Measurements from ENCODE around the gene GOT2.
A peak's percentile ranks its signal among the peaks of the same experiment; 100 is the strongest.
"Not testable (repeated sequence)": the region's sequence is repeated elsewhere in the genome, so short reads cannot be mapped to it uniquely, and the experiment has no call there.

GOT2 gene

DNA sequence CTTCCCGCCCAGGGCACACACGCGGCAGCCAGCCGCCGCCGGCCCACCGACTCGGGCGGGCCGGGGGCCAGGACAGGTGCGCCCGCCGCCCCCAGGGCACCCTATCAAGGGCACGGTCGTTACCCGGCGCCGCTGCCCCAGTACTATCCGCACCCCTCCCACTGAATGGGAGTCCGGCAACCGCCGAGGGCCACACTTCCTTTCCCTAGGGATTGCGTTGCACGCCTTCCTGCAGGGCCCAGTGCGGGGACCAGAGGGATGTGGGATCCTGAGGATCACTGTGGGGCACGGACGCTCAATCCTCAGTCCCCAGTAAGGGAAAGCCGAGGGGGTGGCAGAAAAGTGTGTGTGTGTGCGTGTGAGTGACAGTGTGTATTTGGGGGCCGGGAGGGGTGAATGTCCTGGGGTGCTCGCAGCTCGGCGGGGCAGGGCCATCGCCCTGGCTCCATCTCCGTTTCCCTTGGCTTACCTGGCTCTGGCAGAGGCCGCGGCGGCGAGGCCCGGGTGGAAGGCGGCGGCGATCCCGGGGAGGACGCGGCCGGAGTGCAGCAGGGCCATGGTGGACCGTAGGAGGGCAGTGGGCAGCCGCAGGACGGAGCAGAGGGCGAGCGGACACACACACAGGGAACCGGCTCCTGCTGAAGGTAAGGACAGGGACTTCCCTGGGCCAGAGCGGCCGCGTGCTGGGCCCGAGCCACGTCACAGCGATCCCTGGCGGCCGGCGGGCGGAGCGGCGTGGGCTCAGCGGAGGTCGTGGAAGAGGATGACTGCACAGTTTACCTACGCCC lies at the start of gene GOT2:
TSS of gene GOT2 (minus strand) at position 646 of the 788 bp plus-strand sequence. CDS start at position 558, 88 bp downstream.
- TF ChIP-seq, protein P1, sequence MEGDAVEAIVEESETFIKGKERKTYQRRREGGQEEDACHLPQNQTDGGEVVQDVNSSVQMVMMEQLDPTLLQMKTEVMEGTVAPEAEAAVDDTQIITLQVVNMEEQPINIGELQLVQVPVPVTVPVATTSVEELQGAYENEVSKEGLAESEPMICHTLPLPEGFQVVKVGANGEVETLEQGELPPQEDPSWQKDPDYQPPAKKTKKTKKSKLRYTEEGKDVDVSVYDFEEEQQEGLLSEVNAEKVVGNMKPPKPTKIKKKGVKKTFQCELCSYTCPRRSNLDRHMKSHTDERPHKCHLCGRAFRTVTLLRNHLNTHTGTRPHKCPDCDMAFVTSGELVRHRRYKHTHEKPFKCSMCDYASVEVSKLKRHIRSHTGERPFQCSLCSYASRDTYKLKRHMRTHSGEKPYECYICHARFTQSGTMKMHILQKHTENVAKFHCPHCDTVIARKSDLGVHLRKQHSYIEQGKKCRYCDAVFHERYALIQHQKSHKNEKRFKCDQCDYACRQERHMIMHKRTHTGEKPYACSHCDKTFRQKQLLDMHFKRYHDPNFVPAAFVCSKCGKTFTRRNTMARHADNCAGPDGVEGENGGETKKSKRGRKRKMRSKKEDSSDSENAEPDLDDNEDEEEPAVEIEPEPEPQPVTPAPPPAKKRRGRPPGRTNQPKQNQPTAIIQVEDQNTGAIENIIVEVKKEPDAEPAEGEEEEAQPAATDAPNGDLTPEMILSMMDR (IDR thresholded peaks at IDR 0.05) = peak; percentile 96
- TF ChIP-seq ZFX (IDR thresholded peaks at IDR 0.05; ENCODE audit: borderline replicate concordance) = no peak
- H3K27ac ChIP-seq = peak within 1 kb of the TSS; percentile 64

DNA sequence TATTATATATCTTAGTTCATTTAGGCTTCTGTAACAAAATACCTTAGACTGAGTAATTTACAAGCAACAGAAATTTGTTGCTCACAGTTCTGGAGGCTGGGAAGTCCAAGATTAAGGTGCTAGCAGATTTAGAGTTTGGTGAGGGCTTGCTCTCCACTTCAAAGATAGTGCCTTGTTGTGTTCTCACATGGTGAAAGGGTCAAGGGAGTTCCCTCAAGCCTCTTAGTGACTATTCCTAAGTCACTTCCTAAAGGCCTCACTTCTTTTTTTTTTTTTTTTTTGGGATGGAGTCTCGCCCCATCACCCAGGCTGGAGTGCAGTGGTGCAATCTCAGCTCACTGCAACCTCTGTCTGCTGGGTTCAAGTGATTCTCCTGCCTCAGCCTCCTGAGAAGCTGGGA lies 45.2 kb upstream of the GOT2 start:
- H3K27ac ChIP-seq = not testable (repeated sequence)

DNA sequence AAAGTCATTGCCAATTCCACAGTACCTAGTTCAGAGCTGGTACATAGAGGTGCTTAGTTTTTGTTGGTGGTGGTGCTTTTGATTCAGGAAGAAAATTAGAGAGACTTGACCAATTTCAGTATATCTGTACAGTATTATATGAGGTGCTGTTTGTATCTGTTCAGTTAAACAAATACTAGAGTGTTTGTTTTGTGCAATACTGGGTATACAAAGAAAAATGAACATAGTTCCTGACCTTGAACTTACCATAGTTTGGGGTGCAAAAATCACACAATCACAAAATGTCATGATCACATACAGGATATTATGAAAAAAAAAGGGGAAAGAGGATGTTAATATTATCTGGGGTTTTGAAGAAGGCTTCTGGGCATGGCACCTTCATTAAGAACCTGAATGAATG lies 39.8 kb upstream of the GOT2 start:
- no peak overlapping the region for H3K27ac ChIP-seq
- TF ChIP-seq ZFX (IDR thresholded peaks at IDR 0.05; ENCODE audit: borderline replicate concordance) = no peak
- TF ChIP-seq, protein P1 (IDR thresholded peaks at IDR 0.05) = no peak

DNA sequence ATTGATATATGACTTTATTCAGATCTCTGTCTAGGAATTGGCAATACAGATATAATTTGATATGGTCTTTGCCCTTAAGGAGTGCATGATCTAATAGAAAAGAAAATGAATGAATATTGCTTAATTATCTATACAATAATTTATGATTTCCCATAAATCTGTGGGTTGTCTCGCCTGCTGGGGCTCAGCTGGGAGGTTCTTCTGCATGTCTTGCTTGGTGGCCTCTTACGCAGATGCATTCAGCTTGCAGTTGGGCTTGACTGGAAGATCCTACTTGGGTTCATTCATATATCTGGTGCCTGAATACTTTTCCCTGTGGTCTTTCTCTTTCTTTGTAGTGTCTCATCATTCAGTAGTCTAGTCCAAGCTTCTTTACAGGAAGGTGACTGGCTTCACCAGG lies 34.0 kb upstream of the GOT2 start:
- H3K27ac ChIP-seq = no peak overlapping the region
- no peak for TF ChIP-seq ZFX (IDR thresholded peaks at IDR 0.05; ENCODE audit: borderline replicate concordance)
- TF ChIP-seq, protein P1 (IDR thresholded peaks at IDR 0.05) = no peak

DNA sequence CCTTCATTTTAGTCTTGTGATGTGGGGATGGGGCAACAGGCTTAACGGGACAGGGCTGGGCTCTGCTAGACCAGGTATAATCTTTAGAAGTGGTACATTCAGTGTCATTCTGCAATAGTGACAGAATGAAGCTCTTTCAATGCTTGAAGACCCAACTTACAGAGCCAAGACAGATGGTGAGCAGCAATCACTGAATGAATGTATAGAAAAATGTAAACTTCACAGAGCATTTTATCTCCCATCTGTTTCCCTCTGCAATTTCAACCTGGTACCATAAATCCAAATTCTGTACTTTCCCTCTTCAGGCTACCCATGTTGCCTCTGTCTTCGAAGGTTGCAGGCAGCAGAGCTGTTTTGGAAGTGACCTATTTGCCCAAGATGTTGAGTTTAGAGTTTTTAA lies 33.5 kb upstream of the GOT2 start:
- TF ChIP-seq, protein P1 (IDR thresholded peaks at IDR 0.05) = no peak
- no peak for TF ChIP-seq ZFX (IDR thresholded peaks at IDR 0.05; ENCODE audit: borderline replicate concordance)
- H3K27ac ChIP-seq = no peak overlapping the region

DNA sequence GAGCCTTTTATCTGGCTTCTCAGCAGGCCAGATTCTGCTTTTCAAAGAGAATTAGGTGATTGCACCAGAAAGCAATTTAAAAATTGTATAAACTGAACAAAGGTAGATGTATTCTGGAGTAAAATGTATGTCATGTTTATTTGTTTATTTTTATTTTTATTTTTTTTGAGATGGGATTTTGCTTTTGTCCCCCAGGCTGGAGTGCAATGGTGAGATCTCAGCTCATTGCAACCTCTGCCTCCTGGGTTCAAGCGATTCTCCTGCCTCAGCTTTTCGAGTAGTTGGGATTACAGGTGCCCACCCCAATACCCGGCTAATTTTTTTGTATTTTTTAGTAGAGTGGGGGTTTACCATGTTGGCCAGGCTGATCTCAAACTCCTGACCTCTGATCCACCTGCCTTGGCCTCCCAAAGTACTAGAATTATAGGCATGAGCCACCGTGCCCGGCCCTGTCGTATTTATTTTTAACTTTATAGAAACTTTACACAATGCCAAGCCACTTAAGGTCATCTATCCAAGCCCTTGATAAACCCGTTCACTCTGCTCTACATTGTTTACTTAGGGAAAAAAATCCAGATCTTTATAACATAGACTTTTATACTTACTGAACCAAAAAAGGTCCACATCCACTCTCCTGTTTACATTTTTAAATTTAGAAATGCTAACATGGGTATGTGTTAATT lies 22.7 kb upstream of the GOT2 start:
- no peak for TF ChIP-seq ZFX (IDR thresholded peaks at IDR 0.05; ENCODE audit: borderline replicate concordance)
- TF ChIP-seq, protein P1 (IDR thresholded peaks at IDR 0.05) = peak; percentile 58
- H3K27ac ChIP-seq = no peak overlapping the region

DNA sequence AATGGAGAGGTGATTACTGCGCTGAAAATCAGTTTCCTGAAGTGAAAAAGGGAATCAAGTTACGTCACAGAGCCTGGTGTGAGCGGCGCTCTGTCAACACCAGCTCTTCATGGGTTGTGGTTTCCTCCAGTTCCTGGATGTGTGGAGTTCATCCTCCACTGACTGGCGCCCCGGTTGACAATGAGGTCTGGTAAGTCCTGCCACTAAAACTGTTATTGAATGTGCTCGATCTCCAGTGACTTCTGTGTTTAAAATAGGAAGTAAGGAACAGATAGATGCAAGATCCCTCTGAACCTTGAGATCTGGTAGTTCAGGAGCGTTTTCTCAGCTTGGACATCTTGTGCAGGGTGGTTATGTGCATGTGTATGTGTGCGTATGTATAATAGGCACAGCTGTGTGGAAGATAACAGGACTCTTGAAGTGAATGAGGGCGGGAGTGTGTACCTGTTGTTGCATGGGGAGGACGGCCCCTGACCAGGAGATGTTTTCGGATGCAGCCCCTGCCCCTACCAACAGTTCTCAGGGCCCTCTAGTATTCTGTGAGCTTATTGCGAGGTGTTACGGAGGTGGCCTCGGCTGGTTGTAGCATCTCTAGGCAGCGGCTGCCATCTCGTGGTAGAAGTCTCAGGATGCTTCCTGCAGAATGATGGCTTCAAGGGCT lies 22.0 kb upstream of the GOT2 start:
- H3K27ac ChIP-seq = no peak overlapping the region
- no peak for TF ChIP-seq ZFX (IDR thresholded peaks at IDR 0.05; ENCODE audit: borderline replicate concordance)
- TF ChIP-seq, protein P1 (IDR thresholded peaks at IDR 0.05) = peak; percentile 87
